HG03432 (cell line): ENCODE results near the gene SARDH.

ENCODE experiments used
- ATAC-seq: cut with Tn5 transposase; IDR thresholded peaks from one replicate; pipeline ENCODE4 v1.9.1; 2021; ENCODE audit warnings: mild to moderate bottlenecking, moderate library complexity; ENCODE audit not compliant: unreplicated experiment

The SARDH gene

GRCh38 chr9:133653638-133654037 lies 84.5 kb downstream of the SARDH start:
- no peak for ATAC-seq

GRCh38 chr9:133650026-133650425 lies 88.1 kb downstream of the SARDH start:
- ATAC-seq: no peak

DNA sequence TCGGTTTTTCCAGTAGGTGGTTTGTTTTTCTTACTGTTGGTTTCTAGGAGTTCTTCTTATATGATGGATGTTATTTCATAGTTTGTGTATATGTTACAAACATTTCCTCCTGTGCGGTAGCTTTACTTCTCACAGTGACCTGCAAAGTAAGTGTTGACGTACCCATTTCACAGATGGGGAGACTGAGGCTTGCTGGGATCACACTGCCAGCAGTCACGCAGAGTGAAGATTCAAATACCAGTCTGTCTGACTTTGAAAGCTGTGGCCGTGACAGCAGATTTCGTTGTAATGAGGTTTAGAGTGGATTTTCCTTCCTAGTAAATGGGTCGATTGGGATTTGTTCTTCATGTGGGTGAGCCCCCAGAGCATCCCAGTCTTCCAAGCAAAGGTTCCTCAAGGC lies 89.0 kb downstream of the SARDH start:
- no peak for ATAC-seq

GRCh38 chr9:133647765-133648469 lies 90.2 kb downstream of the SARDH start:
- no peak for ATAC-seq

DNA sequence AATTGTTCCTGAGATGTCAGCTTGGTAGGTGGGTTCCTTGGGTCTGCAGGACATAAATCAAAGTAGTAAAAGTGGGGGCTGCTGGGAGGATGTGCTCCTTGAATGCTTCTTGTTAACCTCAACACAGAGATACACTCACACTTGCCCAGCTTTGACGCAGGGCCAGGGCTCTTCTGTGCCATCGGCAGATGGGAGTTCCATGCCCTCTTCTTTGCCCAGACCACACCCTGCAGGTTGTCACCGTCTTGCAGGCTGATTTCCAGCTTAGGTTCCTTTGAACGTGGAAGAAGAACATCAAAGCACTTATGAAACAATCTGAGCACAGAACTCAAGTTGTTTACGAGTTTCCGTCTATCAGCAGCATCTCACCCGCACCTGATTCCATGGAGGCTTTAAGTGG lies 91.0 kb downstream of the SARDH start:
- no peak for ATAC-seq

DNA sequence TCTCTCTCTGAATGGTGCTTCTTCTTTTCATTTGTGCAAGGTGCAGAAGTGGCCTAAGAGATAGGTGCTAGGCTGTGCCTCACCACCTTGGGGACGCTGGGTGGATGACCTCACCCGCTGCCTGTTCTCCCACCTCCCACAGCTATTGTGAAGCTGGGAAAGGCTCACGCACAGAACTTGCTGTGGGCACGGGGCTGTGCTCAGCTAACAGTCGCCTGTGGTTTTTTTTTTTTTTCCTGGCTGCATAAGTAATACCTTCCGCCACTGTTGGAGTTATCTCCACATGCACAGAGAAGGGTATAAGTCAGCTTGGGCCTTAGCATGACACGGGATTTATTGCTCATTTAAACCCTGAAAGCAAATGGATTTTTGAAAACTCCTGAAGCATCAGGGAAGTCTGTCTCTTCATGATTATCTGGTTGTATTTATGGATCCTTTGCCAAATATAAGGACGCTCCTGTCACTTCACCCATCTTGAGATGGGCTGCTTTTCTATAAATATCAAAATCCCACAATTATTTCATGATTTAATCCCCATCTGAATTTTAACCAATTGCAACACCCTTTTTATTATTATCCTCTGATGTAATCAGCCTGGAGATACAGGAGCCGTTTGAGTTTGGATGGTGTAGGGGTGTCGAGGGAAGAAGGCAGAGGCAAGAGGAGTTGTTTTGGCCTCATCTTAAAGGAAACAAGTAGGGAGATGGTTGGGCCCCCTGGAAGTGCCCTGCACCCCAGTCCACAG lies 93.0 kb downstream of the SARDH start:
- no peak for ATAC-seq

DNA sequence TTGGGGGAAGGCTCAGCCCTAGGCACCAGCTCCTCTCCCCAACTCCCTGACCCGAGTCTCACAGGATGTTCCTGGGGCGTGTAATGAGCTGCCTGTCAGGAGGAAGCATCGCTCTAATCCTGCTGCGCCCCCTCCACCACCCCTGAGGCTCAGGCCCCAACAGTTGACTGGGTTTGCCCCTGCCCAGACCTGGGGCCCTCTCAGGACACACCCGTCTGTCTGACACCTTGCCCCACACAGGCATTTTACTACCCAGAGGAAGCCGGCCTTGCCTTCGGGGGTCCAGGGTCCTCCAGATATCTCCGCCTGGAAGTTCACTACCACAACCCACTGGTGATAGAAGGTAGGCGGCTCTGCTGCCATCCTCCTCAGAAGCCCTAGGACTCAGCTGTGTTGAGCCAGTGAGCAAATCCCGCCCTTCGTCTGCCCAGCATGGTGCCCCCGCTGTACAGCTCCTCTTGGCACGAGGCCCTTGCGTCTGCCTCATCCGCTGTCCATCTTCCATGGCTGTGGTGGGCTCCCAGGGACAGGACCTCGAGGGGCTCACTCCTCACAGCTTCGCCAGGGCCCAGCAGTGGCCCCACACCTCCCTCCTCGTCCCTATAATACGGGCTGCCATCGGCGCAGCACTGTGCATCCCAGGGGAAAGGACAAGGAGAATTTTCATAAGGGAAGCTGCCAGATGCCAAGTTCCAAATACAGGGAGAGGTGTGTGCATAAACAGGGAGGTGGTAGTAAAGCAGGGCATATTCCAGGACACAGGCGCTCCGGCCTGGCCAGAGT lies 94.0 kb downstream of the SARDH start:
- no peak for ATAC-seq

GRCh38 chr9:133643362-133643755 lies 94.8 kb downstream of the SARDH start:
- no peak for ATAC-seq

GRCh38 chr9:133642708-133643361 lies 95.3 kb downstream of the SARDH start:
- no peak for ATAC-seq

DNA sequence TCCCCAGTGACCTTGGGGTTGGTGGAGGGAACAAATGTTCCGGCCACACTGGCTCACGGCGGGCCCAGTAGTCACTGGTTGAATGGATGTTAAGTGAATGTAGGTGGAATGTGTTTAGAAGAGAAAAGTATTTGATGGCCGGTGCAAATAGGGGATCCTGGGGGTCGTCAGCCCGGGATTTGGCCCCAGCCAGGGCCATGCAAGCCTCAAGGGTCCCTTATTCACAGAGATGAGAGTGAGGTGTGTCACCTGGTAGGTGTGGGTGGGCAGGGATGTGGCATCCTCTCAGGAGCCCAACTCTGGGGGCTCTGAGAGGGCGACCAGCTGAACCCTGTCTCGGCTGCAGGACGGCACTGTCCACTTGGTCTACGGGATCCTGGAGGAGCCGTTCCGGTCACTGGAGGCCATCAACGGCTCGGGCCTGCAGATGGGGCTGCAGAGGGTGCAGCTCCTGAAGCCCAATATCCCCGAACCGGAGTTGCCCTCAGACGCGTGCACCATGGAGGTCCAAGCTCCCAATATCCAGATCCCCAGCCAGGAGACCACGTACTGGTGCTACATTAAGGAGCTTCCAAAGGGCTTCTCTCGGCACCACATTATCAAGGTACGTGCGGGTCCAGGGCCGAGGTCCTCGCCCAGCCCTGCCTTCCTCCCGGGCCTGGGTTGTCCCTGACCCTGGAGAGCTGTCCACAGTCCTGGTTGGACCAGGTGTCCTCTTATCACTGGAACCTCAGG lies 96.1 kb downstream of the SARDH start:
- no peak for ATAC-seq

DNA sequence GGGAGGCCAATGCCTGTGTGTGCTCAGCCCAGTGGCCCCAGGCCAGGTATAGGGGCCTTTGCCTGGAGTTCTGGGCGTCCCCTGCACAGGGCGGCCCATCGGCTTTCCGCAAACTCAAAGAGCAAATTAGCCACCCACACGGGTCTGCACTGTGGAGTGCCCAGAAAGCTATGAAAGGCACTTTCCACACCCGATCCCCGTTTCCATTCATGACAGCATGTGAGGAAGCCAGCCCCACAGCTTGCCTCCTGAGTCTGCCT lies 96.8 kb downstream of the SARDH start:
- no peak for ATAC-seq

GRCh38 chr9:133640580-133641395 lies 97.4 kb downstream of the SARDH start:
- ATAC-seq: no peak

GRCh38 chr9:133640160-133640559 lies 98.0 kb downstream of the SARDH start:
- no peak for ATAC-seq

DNA sequence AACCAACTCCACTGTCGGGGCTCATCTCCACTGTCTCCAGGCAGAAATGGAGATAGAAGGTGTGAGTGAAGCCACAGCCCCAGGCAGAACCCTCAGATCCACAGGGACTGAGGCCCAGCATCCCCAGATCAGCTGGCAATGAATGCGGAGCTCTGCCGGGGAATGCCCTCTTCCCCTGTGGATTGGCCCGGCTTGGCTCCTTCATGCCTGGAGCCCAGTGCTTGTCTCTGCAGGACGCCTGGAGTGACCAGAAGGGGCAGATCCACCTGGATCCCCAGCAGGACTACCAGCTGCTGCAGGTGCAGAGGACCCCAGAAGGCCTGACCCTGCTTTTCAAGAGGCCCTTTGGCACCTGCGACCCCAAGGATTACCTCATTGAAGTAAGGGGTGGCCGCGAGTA lies 98.5 kb downstream of the SARDH start:
- ATAC-seq: no peak

DNA sequence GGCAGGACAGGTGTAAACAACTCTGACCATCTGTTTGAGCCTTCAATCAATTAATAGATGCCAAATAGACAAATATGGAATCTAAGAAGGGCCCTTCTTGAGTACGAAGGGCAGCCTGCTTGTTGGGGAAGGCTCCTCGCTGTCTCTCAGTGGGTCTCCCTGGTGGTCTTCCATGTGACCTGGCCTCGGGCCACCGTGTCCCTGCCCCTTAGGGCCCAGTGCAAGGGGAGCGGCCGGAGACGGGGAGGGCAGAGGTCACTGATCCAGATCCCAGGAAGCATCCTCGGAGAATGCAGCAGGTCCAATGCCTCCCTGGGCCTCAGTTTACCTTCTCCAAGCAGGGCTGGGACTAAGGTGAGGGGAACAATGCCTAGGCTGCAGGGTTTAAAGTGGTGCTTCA lies 99.4 kb downstream of the SARDH start:
- no peak for ATAC-seq

DNA sequence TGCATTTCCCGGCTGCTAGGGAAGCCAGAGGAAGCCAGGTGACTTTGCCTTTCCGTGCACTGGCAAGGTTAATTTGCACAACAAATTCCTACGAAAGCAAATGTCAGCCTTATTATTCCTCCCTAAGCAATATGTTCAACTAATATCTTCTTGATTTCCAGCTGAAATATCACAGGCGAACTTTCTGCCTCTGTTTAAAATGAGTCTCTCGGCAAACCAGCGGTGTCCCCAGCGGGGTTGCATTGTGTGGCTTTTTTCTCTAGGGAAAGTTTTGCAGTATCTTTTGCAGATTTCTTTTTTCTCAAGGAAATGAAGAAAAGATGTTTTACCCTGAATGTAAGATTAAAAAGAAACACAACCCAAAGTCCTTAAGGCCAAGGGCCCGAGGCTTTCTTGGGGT lies 100.1 kb downstream of the SARDH start:
- ATAC-seq: no peak

DNA sequence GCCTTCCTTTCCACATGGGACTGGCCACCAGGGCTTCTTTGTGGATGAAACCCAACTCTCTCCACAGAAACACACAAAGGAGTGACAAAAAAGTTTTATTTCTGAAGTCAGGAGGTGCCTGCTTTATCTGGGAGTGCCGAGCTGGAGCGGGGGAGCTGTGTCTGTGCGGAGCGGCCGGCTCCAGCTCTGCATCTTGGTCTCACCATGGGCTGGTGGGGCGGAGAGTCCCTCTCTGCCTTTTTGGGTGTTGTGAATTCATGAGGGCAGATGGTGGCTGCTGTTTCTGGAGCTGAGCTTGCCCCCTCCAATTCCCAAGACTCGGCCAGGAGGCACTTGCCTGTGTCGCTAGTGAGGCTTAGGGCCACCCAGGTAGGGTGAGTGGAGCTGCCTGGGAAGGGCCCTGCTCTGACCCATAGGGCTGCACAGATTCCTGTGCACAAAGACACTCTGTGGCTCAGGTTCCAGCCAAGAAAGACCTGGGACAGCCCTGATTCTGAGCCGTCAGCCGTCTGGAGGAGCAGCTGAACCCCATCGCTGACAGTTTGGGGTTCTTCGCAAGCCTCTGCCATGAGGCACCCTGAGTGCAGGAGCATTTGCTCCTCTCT lies 100.6 kb downstream of the SARDH start:
- ATAC-seq: no peak

- no peak for ATAC-seq
Measured at GRCh38 chr9:133636902-133637301, 101.2 kb downstream of the SARDH start.
